Activated naive CD4-positive, alpha-beta T cell treated with anti-CD3 and anti-CD28 coated beads, Interleukin-2, amount 10 ng/mL, durations not matched to agents 5 hours and 36 hours (primary cell): ENCODE measurements around the gene AKAIN1. TPM values are rescaled to one million over a fixed set of nuclear protein-coding genes. Genes with fewer than 3 reads are reported as not detected.

Experiments used
- total RNA-seq, 2 experiments: library from RNA; stranded (reverse); gene quantifications; one replicate each; pipeline ENCODE4 v1.2.3, GENCODE V29; 2021

The AKAIN1 gene
- total RNA-seq: not detected

GRCh38 chr18:5197032-5197434 lies at the start of gene AKAIN1:
AKAIN1 (minus strand) TSS chr18:5197257; CDS start chr18:5197053, 204 bp downstream.

Other genes starting within 250 kb of the AKAIN1 start
- 10 to 100 TPM; 28.2 to 30.3 TPM for gene ZBTB14, start 98.5 kb upstream of the AKAIN1 start, total RNA-seq